Coronary artery (tissue), 2 donors: ENCODE measurements around the gene FBXW4.

Source experiments
- DNase-seq: peaks from one replicate; pipeline ENCODE4 v3.0.0-alpha.2; 2017; ENCODE audit warnings: low spot score
- H3K27ac ChIP-seq, 2 donors: fragments of 200-600 bp; sonication (generic); one replicate each; pipeline ENCODE4 v1.5.1; 2016 to 2019
- H3K4me3 ChIP-seq: fragments of 200-600 bp; sonication (generic); 2 replicates; pipeline ENCODE4 v1.5.1; 2016; ENCODE audit warnings: mild to moderate bottlenecking, moderate library complexity
- CTCF ChIP-seq: fragments of 200-600 bp; sonication (generic); IDR thresholded peaks from one replicate; pipeline ENCODE4 v1.5.1; 2019; ENCODE audit warnings: antibody characterized with exemption

Gene FBXW4

DNA sequence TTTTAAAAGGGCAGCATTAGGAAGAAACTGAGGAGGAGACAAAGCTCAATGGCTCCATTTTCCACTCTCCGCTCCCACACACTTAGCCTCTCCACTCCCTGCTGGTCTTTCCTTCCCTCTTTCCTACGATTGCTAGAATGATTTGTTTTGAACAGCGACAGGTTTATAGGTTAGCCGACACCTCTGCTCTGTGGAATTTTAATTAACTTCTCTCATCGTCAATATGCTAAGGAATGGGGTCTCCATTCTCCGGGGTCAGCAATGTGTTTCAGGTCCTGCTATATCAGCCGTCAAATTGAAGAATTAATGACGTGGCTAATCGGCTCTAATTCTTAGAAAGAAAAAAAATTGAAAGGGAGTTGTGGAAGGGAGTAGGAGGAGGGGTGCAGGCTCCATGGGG lies 28.9 kb downstream of the FBXW4 start:
- no peak for TF ChIP-seq CTCF
- Histone ChIP-seq H3K27ac (no peak overlapping the region), H3K4me3 (no peak overlapping the region)
- DNase-seq = no peak

GRCh38 chr10:101663097-101663496 lies 31.9 kb downstream of the FBXW4 start:
- Histone ChIP-seq H3K27ac (no peak overlapping the region), H3K4me3 (no peak overlapping the region)
- DNase-seq = no peak
- no peak for TF ChIP-seq CTCF

DNA sequence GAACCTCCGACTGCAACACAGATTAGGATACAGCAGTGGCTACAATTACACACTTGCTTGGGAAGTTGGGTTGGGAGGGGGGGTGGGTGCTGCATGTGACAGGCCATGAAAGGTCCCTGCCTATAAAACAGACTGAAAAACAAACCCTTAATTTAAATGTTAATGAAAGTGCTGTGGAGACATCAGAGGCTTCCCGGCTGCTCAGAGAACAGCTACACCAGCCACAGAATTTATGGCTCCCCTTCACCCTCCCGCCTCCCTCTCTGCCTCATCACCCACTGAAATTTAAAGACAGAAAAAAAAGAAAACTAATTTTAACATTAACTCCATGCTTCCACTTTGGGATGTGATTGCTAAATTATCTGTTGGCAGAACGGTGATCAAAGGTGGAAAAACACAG lies 34.7 kb downstream of the FBXW4 start:
- TF ChIP-seq CTCF = no peak
- DNase-seq = no peak
- H3K27ac ChIP-seq = no peak overlapping the region
- H3K4me3 ChIP-seq = no peak overlapping the region

GRCh38 chr10:101658975-101659374 lies 36.0 kb downstream of the FBXW4 start:
- TF ChIP-seq CTCF = no peak
- Histone ChIP-seq H3K4me3 (no peak overlapping the region), H3K27ac (no peak overlapping the region)
- no peak for DNase-seq

- Histone ChIP-seq H3K4me3 (no peak overlapping the region), H3K27ac (no peak overlapping the region)
- no peak for TF ChIP-seq CTCF
- no peak for DNase-seq
These were observed 38.1 kb downstream of the FBXW4 start for GRCh38 chr10:101656890-101657289.

- DNase-seq = no peak
- Histone ChIP-seq H3K27ac (no peak overlapping the region), H3K4me3 (no peak overlapping the region)
- no peak for TF ChIP-seq CTCF
These were observed 39.4 kb downstream of the FBXW4 start for GRCh38 chr10:101655570-101655969.

DNA sequence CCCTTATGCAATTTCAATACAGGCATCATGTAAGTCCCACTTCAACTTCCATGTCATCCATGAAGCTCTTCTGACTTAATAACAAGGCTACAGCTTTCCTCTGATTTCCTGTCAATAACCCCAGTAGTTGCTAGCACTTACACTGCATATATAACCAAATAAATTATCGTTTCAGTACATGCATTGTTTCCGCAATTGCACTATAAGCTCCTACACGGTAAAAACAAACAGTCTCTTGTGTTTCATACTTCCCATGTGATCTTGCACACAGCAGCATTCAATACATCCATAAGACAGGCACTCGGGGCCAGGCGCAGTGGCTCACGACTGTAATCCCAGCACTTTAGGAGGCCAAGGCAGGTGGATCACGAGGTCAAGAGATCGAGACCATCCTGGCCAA lies 41.4 kb downstream of the FBXW4 start:
- Histone ChIP-seq H3K4me3 (no peak overlapping the region), H3K27ac (no peak overlapping the region)
- TF ChIP-seq CTCF = no peak
- no peak for DNase-seq
